Gastroesophageal sphincter (tissue), 3 donors: ENCODE data around the gene ST6GALNAC3.

ENCODE experiments used
- CTCF ChIP-seq, 4 experiments: fragments of 200-600 bp in 2 of 4; fragments of 450-650 bp in 2 of 4; sonication (generic) in 1 of 4; IDR thresholded peaks; one replicate each; pipeline ENCODE4 v1.5.1; 2017 to 2019; ENCODE audit warnings: antibody characterized with exemption in 4 of 4, mild to moderate bottlenecking in 2 of 4, moderate library complexity in 2 of 4
- EP300 ChIP-seq: sonication (generic); formaldehyde crosslinking; IDR thresholded peaks from one replicate; pipeline ENCODE4 v1.6.1; 2017; ENCODE audit warnings: antibody characterized with exemption, mild to moderate bottlenecking
- POLR2A ChIP-seq, 2 donors: fragments of 450-650 bp; IDR thresholded peaks; one replicate each; pipeline ENCODE4 v1.6.1; 2017; ENCODE audit warnings: antibody characterized with exemption in 2 of 2, mild to moderate bottlenecking in 2 of 2, moderate library complexity in 1 of 2
- POLR2AphosphoS5 ChIP-seq: sonication (generic); formaldehyde crosslinking; IDR thresholded peaks from one replicate; pipeline ENCODE4 v1.6.1; 2017; ENCODE audit warnings: antibody characterized with exemption

DNA sequence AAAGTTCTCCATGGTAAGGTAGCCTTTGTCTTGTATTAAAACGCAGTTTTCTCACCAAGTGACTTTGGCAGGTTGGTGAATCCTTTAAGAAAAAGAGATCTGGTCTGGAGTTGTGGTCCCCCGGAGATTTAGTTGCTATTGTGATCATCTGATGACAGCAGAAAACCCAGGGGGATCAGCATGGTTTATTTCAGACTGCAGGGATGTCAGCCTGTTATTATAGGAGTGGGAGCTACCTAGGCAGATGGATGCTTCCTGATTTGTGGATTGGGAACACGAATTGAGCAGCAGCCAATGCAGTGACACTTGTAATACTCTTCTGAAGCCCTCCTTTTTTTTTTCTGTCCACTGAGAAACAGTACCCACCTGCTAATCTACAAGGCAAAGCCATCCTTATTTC is 150.2 kb downstream of the ST6GALNAC3 start:
- TF ChIP-seq EP300, result no peak
- no peak for TF ChIP-seq CTCF (IDR thresholded peaks at IDR 0.05)
- TF ChIP-seq POLR2AphosphoS5, result no peak
- no peak for TF ChIP-seq POLR2A (IDR thresholded peaks at IDR 0.05)
